ENCODE results near the gene CWF19L1. TPM values are rescaled to one million over a fixed set of nuclear protein-coding genes. Genes with fewer than 3 reads are reported as not detected.

CWF19L1 gene
- 20.3 and 21.4 TPM in 2 replicates for total RNA-seq

DNA sequence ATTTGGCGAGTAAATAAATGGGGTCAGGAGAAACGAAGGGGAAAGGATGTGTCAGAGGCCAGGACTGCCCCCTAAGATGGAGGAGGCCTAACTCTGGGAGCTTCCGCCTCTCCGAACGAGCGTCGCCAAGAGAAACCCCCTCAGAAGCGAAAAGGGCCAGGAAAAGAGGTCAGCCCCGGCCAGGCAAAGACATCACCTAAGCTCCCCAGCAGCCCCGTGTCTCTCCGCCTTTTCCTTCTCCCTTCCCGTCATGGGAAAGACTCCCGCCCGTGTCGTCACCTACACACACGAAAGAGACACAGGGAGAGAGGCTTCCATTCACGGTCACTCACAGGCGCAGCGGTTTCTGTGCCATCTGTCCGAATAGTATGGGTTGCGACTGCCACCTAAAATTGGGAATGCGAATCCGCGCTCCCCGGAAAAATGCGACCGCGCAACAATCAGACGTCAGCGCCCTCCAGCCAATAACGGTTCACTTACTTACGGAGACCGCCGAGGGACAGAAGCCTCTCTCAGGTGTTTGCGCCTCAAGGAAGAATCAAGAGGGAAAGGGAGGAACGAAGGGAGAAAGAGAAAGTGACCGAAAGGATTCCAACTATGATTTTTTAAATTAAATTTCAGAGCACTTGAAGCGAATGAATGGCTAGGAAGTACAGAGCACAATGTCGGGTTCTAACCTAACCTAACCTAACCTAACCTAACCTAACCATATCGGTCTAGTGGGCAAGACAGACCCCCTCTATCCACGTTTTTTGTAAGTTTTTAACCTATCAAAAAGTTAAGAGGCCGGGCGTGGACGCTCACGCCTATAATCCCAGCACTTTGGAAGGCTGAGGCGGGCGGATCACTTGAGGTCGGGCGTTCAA, at the start of gene CWF19L1:
Gene CWF19L1, minus strand, starts transcription at position 400 of the 866 bp plus-strand sequence. Its CDS starts 45 bp downstream, at position 355.

DNA sequence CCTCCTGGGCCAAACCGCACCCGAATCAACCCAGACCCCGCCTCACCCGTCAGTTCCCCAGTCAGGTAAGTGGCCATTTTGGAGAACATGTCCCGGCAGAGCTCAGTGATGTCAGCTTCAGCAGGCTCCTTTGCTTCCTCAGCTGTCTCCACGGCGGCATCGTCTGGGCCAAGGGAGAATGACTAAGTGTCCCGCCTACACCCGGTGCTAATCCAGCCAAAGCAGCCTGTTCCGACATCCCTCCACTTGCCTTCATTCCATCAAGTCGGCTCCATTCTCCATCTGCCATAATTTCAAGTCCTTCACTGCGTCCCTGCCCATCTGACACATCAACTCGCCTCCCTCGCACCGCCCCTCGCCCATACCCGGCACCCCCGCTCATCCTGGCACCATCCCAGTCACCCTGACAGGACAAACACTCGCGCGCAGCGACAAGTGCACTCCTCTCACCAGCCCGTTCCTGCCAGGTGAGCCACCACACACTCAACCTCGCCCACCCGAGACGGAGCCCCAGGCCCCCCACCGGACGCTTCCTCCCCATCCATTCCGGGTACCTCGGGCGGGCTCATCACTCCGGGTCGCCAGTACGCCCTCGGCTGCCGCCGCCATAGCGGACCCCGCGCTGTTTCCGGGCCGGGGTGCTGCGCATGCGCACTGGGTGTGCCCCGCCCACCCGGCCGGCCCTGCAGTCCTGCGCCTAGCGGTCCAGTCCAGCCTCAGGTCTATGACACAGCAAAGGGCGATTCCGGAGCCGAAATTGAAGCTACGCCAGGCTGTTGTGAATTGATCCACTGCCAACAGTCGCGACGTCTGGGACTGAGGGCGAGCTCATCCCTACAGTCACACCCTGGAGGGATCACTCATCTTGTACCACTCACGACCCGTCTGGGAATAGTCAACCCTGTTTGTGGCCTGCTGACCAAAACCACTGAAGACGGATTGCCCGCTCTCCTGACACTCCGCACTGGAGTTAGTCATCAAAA, 18.9 kb upstream of the CWF19L1 start, which contains the start of gene BLOC1S2:
Gene BLOC1S2, minus strand, starts transcription at position 630 of the 983 bp plus-strand sequence. Its CDS starts 21 bp downstream, at position 609.

GRCh38 chr10:100185364-100186252, 81.8 kb downstream of the CWF19L1 start, which contains the start of gene ERLIN1:
ERLIN1 (minus strand) TSS chr10:100186029; CDS start chr10:100185626, 403 bp downstream.

Other genes with a start within 250 kb of the CWF19L1 start
- gene CPN1, start 185.8 kb downstream of the CWF19L1 start, total RNA-seq, result not detected in 2 replicates
- 22.8 and 33.2 TPM in 2 replicates for gene ERLIN1, start 81.6 kb downstream of the CWF19L1 start, total RNA-seq
- 18.3 and 22.5 TPM in 2 replicates for gene CHUK, start 38.0 kb downstream of the CWF19L1 start, total RNA-seq
- gene BLOC1S2, start 19.0 kb upstream of the CWF19L1 start, total RNA-seq, result 45.1 and 50.9 TPM in 2 replicates
- gene PKD2L1, start 62.6 kb upstream of the CWF19L1 start, total RNA-seq, result not detected in 2 replicates
- 439 and 543 TPM in 2 replicates for gene SCD, start 79.6 kb upstream of the CWF19L1 start, total RNA-seq
- gene WNT8B, start 195.4 kb upstream of the CWF19L1 start, total RNA-seq, result not detected in 2 replicates